Activated CD8-positive, alpha-beta memory T cell treated with anti-CD3 and anti-CD28 coated beads for 24 hours (primary cell): Measurements from ENCODE around the gene MYL6.
"Not testable (repeated sequence)": the region's sequence is repeated elsewhere in the genome, so short reads cannot be mapped to it uniquely, and the experiment has no call there.

Experiments used
- DNase-seq: peaks from one replicate; pipeline ENCODE4 v3.0.0-alpha.2; 2020

MYL6 gene

GRCh38 chr12:56158029-56158925, at the start of gene MYL6:
MYL6 (plus strand) TSS chr12:56158359; CDS start chr12:56158402, 43 bp downstream.
- peak; percentile 91 for DNase-seq

GRCh38 chr12:56110571-56110970, 47.6 kb upstream of the MYL6 start:
- no peak for DNase-seq

GRCh38 chr12:56114084-56114483, 44.1 kb upstream of the MYL6 start:
- DNase-seq, result no peak

GRCh38 chr12:56115329-56115728, 42.8 kb upstream of the MYL6 start:
- DNase-seq, result no peak

GRCh38 chr12:56116267-56117081, 41.7 kb upstream of the MYL6 start, which contains the start of gene RPL41:
RPL41 (plus strand) TSS chr12:56116633.
- DNase-seq, result peak; percentile 98

GRCh38 chr12:56117082-56117706, 41.0 kb upstream of the MYL6 start:
- not testable (repeated sequence) for DNase-seq

- DNase-seq, result peak; percentile 97
Observed at GRCh38 chr12:56117778-56118687, 40.1 kb upstream of the MYL6 start, which contains the start of gene ZC3H10. ZC3H10 (plus strand) TSS chr12:56118266; CDS start chr12:56120563, 2,297 bp downstream.

- DNase-seq, result no peak
Observed at GRCh38 chr12:56118688-56119357, 39.3 kb upstream of the MYL6 start.

GRCh38 chr12:56119361-56119796, 38.8 kb upstream of the MYL6 start:
- peak; percentile 77 for DNase-seq

- no peak for DNase-seq
Observed at GRCh38 chr12:56120158-56120846, 37.9 kb upstream of the MYL6 start.

GRCh38 chr12:56121204-56121870, 36.8 kb upstream of the MYL6 start:
- no peak for DNase-seq

- DNase-seq, result no peak
Observed at GRCh38 chr12:56122637-56123036, 35.5 kb upstream of the MYL6 start.

- no peak for DNase-seq
Observed at GRCh38 chr12:56124133-56124532, 34.0 kb upstream of the MYL6 start.

GRCh38 chr12:56126732-56127239, 31.4 kb upstream of the MYL6 start:
- DNase-seq, result no peak

- no peak for DNase-seq
Observed at GRCh38 chr12:56127485-56127887, 30.7 kb upstream of the MYL6 start.

GRCh38 chr12:56127888-56128669, 30.1 kb upstream of the MYL6 start, which contains the start of gene ESYT1:
ESYT1 (plus strand) TSS chr12:56128267; CDS start chr12:56128320, 53 bp downstream.
- peak; percentile 95 for DNase-seq

- peak; percentile 80 for DNase-seq
Observed at GRCh38 chr12:56128670-56129205, 29.4 kb upstream of the MYL6 start.

GRCh38 chr12:56129206-56129941, 28.8 kb upstream of the MYL6 start:
- peak; percentile 89 for DNase-seq
